HG02938 (cell line): ENCODE data around the gene TLE3.

Source experiments
- ATAC-seq: cut with Tn5 transposase; IDR thresholded peaks from one replicate; pipeline ENCODE4 v1.9.1; 2021; ENCODE audit warnings: mild to moderate bottlenecking, moderate library complexity; ENCODE audit not compliant: unreplicated experiment

Gene TLE3

GRCh38 chr15:70086636-70087035 lies 11.1 kb downstream of the TLE3 start:
- no peak for ATAC-seq

GRCh38 chr15:70084461-70084860 lies 13.3 kb downstream of the TLE3 start:
- no peak for ATAC-seq

GRCh38 chr15:70083946-70084345 lies 13.8 kb downstream of the TLE3 start:
- ATAC-seq, result no peak

- ATAC-seq, result no peak
Measured at GRCh38 chr15:70083418-70083817, 14.3 kb downstream of the TLE3 start.

- ATAC-seq, result no peak
Measured at GRCh38 chr15:70082281-70082900, 15.3 kb downstream of the TLE3 start.

GRCh38 chr15:70081612-70082011 lies 16.1 kb downstream of the TLE3 start:
- no peak for ATAC-seq

GRCh38 chr15:70080347-70080746 lies 17.4 kb downstream of the TLE3 start:
- no peak for ATAC-seq

GRCh38 chr15:70079888-70080287 lies 17.8 kb downstream of the TLE3 start:
- no peak for ATAC-seq

GRCh38 chr15:70078578-70079417 lies 18.9 kb downstream of the TLE3 start:
- no peak for ATAC-seq

GRCh38 chr15:70077188-70078147 lies 20.2 kb downstream of the TLE3 start:
- ATAC-seq, result no peak

- ATAC-seq, result no peak
Measured at GRCh38 chr15:70074380-70074779, 23.3 kb downstream of the TLE3 start.

GRCh38 chr15:70072479-70072878 lies 25.2 kb downstream of the TLE3 start:
- no peak for ATAC-seq

GRCh38 chr15:70071799-70072198 lies 25.9 kb downstream of the TLE3 start:
- ATAC-seq, result no peak

- no peak for ATAC-seq
Measured at GRCh38 chr15:70069716-70070115, 28.0 kb downstream of the TLE3 start.

GRCh38 chr15:70068783-70069565 lies 28.7 kb downstream of the TLE3 start:
- ATAC-seq, result no peak

GRCh38 chr15:70067681-70068080 lies 30.0 kb downstream of the TLE3 start:
- no peak for ATAC-seq

- no peak for ATAC-seq
Measured at GRCh38 chr15:70067011-70067410, 30.7 kb downstream of the TLE3 start.

- ATAC-seq, result no peak
Measured at GRCh38 chr15:70066447-70066846, 31.3 kb downstream of the TLE3 start.

GRCh38 chr15:70066004-70066403 lies 31.7 kb downstream of the TLE3 start:
- no peak for ATAC-seq

GRCh38 chr15:70065006-70065722 lies 32.6 kb downstream of the TLE3 start:
- no peak for ATAC-seq
